BE2C (cell line): ENCODE results near the gene SPATA18.

ENCODE experiments used
- DNase-seq: peaks from one replicate; pipeline ENCODE4 v3.0.0-alpha.2; 2020
- H3K27me3 ChIP-seq: fragments of 250-450 bp; sonication (Bioruptor Pico); 2 replicates; pipeline ENCODE4 v1.5.1; 2020; ENCODE audit warnings: mild to moderate bottlenecking
- H3K36me3 ChIP-seq: fragments of 250-450 bp; sonication (Bioruptor Pico); 2 replicates; pipeline ENCODE4 v1.5.1; 2020; ENCODE audit warnings: mild to moderate bottlenecking
- H3K4me1 ChIP-seq: fragments of 250-450 bp; sonication (Bioruptor Pico); 2 replicates; pipeline ENCODE4 v1.5.1; 2020
- H3K4me3 ChIP-seq: 2 replicates; pipeline ENCODE4 v1.5.1; 2011; ENCODE audit warnings: low read depth, low read length
- H3K9me3 ChIP-seq: fragments of 250-450 bp; sonication (Bioruptor Pico); 2 replicates; pipeline ENCODE4 v1.5.1; 2020
- CTCF ChIP-seq: IDR thresholded peaks from 2 replicates; pipeline ENCODE4 v1.5.1; 2012; ENCODE audit warnings: mild to moderate bottlenecking, low read depth, low read length

The SPATA18 gene

GRCh38 chr4:52095374-52095773, 44.3 kb downstream of the SPATA18 start:
- H3K4me1 ChIP-seq = peaks cover 18% of the 10 kb centered on the region
- no peaks in the 10 kb centered on the region for H3K9me3 ChIP-seq
- no peaks in the 10 kb centered on the region for H3K27me3 ChIP-seq
- H3K4me3 ChIP-seq = peak overlapping the region; percentile 21
- no peak for TF ChIP-seq CTCF
- no peak for DNase-seq
- no peaks in the 10 kb centered on the region for H3K36me3 ChIP-seq

DNA sequence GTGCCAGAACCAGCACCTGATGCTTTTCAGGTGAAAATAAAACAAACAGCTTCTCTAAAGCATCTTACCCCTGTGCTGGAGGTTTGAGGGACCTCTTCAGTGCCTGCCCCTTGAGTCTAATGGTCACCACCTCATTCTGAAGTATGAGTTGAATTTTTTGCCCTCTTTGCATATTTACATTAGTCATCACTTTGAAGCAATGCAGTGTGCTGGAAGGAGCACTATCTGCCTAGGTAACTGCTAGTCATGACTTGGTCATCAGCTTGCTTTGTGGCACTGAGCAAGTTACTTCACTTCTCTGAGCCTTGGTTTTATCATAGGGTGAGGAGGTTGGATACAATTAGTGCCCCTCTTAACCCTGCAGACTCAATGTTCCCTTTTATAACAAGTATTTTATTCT, 44.9 kb downstream of the SPATA18 start:
- Histone ChIP-seq H3K27me3 (no peaks in the 10 kb centered on the region), H3K4me1 (peaks cover 18% of the 10 kb centered on the region), H3K4me3 (no peak overlapping the region), H3K9me3 (no peaks in the 10 kb centered on the region), H3K36me3 (no peaks in the 10 kb centered on the region)
- TF ChIP-seq CTCF = no peak
- DNase-seq = no peak

GRCh38 chr4:52098618-52099017, 47.5 kb downstream of the SPATA18 start:
- no peaks in the 10 kb centered on the region for H3K27me3 ChIP-seq
- no peak overlapping the region for H3K4me3 ChIP-seq
- peaks cover 20% of the 10 kb centered on the region for H3K4me1 ChIP-seq
- no peaks in the 10 kb centered on the region for H3K36me3 ChIP-seq
- no peaks in the 10 kb centered on the region for H3K9me3 ChIP-seq
- DNase-seq = no peak
- no peak for TF ChIP-seq CTCF

- H3K9me3 ChIP-seq = no peaks in the 10 kb centered on the region
- DNase-seq = no peak
- peaks cover 12% of the 10 kb centered on the region for H3K4me1 ChIP-seq
- no peak overlapping the region for H3K4me3 ChIP-seq
- H3K27me3 ChIP-seq = no peaks in the 10 kb centered on the region
- H3K36me3 ChIP-seq = no peaks in the 10 kb centered on the region
- TF ChIP-seq CTCF = no peak
Observed at GRCh38 chr4:52099860-52100461, 48.9 kb downstream of the SPATA18 start.

DNA sequence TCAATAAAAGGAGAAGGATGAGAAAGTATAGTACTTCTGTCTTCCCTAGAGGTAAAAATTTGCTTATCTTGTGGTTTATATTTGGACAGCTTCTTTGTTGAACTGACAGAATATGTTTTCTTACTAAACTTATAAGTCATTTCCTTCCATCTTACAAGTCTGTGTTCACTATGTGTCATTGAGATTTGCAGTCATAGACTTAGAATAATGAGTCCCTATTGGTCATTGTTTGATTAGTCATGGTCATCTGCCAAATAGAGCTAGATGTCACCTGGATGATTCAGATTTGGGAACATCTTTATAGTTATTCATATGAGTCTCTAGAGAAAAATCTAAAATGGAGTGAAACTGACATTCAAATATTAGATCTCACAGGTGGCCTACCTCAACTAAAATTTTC, 51.5 kb downstream of the SPATA18 start:
- Histone ChIP-seq H3K9me3 (no peaks in the 10 kb centered on the region), H3K27me3 (no peaks in the 10 kb centered on the region), H3K4me1 (peaks cover 23% of the 10 kb centered on the region), H3K36me3 (no peaks in the 10 kb centered on the region), H3K4me3 (no peak overlapping the region)
- TF ChIP-seq CTCF = no peak
- no peak for DNase-seq

GRCh38 chr4:52103319-52103718, 52.2 kb downstream of the SPATA18 start:
- no peak overlapping the region for H3K4me3 ChIP-seq
- H3K4me1 ChIP-seq = peaks cover 23% of the 10 kb centered on the region
- H3K9me3 ChIP-seq = no peaks in the 10 kb centered on the region
- H3K36me3 ChIP-seq = no peaks in the 10 kb centered on the region
- no peaks in the 10 kb centered on the region for H3K27me3 ChIP-seq
- DNase-seq = peak; percentile 26
- peak; percentile 68 for TF ChIP-seq CTCF
